Type B pancreatic cell (in vitro differentiated cells): Measurements from ENCODE around the gene WDR64. TPM values are rescaled to one million over a fixed set of nuclear protein-coding genes. Genes with fewer than 3 reads are reported as not detected.
"Not testable (repeated sequence)": the region's sequence is repeated elsewhere in the genome, so short reads cannot be mapped to it uniquely, and the experiment has no call there.

Experiments used
- DNase-seq: peaks from one replicate; pipeline ENCODE4 v3.0.0; 2021; ENCODE audit warnings: mixed read lengths; ENCODE audit not compliant: unreplicated experiment; ENCODE audit errors: extremely low spot score
- H3K27ac Mint-ChIP-seq: 2 replicates; pipeline ENCODE4 v1.8.0; 2021; ENCODE audit warnings: mild to moderate bottlenecking, mixed read lengths
- H3K27me3 Mint-ChIP-seq: 2 replicates; pipeline ENCODE4 v1.8.0; 2021; ENCODE audit warnings: mixed read lengths
- H3K36me3 Mint-ChIP-seq: 2 replicates; pipeline ENCODE4 v1.8.0; 2021; ENCODE audit warnings: mixed read lengths
- H3K4me1 Mint-ChIP-seq: one replicate; pipeline ENCODE4 v1.8.0; 2021; ENCODE audit warnings: mixed read lengths; ENCODE audit not compliant: unreplicated experiment
- H3K4me3 Mint-ChIP-seq: 2 replicates; pipeline ENCODE4 v1.8.0; 2021; ENCODE audit warnings: mild to moderate bottlenecking, mixed read lengths
- H3K9me3 Mint-ChIP-seq: 2 replicates; pipeline ENCODE4 v1.8.0; 2021; ENCODE audit warnings: mixed read lengths
- CTCF ChIP-seq: fragments of 200-600 bp; sonication (generic); conservative IDR thresholded peaks from 2 replicates; pipeline ENCODE4 v1.5.0; 2021; ENCODE audit warnings: antibody characterized with exemption, mild to moderate bottlenecking
- total RNA-seq: library from RNA; stranded (reverse); gene quantifications from 2 replicates; pipeline ENCODE4 v1.2.1, GENCODE V29; 2021; ENCODE audit warnings: low replicate concordance

The WDR64 gene
- total RNA-seq, 1 donor from 2014 or later, result not detected

GRCh38 chr1:241675983-241676382, 23.9 kb downstream of the WDR64 start:
- peaks cover 22% of the 10 kb centered on the region for H3K27me3 Mint-ChIP-seq

GRCh38 chr1:241677201-241677600, 25.1 kb downstream of the WDR64 start:
- peaks cover 22% of the 10 kb centered on the region for H3K27me3 Mint-ChIP-seq

More at GRCh38 chr1:241675983-241676382, 23.9 kb downstream of the WDR64 start:
- no peak for DNase-seq
- Mint-ChIP-seq H3K27ac (no peak overlapping the region), H3K4me3 (no peak overlapping the region), H3K9me3 (no peaks in the 10 kb centered on the region), H3K4me1 (no peaks in the 10 kb centered on the region), H3K36me3 (no peaks in the 10 kb centered on the region)
- no peak for TF ChIP-seq CTCF

GRCh38 chr1:241678536-241678935, 26.5 kb downstream of the WDR64 start:
- H3K9me3 Mint-ChIP-seq, result no peaks in the 10 kb centered on the region
- H3K27ac Mint-ChIP-seq, result no peak overlapping the region
- peaks cover 13% of the 10 kb centered on the region for H3K27me3 Mint-ChIP-seq
- DNase-seq, result no peak
- no peaks in the 10 kb centered on the region for H3K4me1 Mint-ChIP-seq
- TF ChIP-seq CTCF, result no peak
- no peaks in the 10 kb centered on the region for H3K36me3 Mint-ChIP-seq
- H3K4me3 Mint-ChIP-seq, result no peak overlapping the region

More at GRCh38 chr1:241677201-241677600, 25.1 kb downstream of the WDR64 start:
- TF ChIP-seq CTCF, result no peak
- Mint-ChIP-seq H3K9me3 (no peaks in the 10 kb centered on the region), H3K4me3 (no peak overlapping the region), H3K36me3 (no peaks in the 10 kb centered on the region), H3K4me1 (no peaks in the 10 kb centered on the region), H3K27ac (no peak overlapping the region)
- DNase-seq, result no peak

GRCh38 chr1:241679404-241679803, 27.3 kb downstream of the WDR64 start:
- Mint-ChIP-seq H3K36me3 (no peaks in the 10 kb centered on the region), H3K27ac (no peak overlapping the region), H3K4me1 (no peaks in the 10 kb centered on the region), H3K27me3 (peaks cover 9% of the 10 kb centered on the region), H3K9me3 (no peaks in the 10 kb centered on the region), H3K4me3 (no peak overlapping the region)
- TF ChIP-seq CTCF, result no peak
- no peak for DNase-seq

- TF ChIP-seq CTCF, result no peak
- DNase-seq, result no peak
- Mint-ChIP-seq H3K4me1 (no peaks in the 10 kb centered on the region), H3K9me3 (no peaks in the 10 kb centered on the region), H3K4me3 (no peak overlapping the region), H3K27ac (no peak overlapping the region), H3K36me3 (no peaks in the 10 kb centered on the region), H3K27me3 (peaks cover 9% of the 10 kb centered on the region)
Measured at GRCh38 chr1:241679961-241680360, 27.9 kb downstream of the WDR64 start.

GRCh38 chr1:241681861-241682448, 29.9 kb downstream of the WDR64 start:
- not testable (repeated sequence) for H3K9me3 Mint-ChIP-seq

More at GRCh38 chr1:241681861-241682448, 29.9 kb downstream of the WDR64 start:
- H3K27ac Mint-ChIP-seq, H3K4me3 Mint-ChIP-seq, H3K4me1 Mint-ChIP-seq, DNase-seq, H3K27me3 Mint-ChIP-seq, H3K36me3 Mint-ChIP-seq: not testable (repeated sequence)
